Kidney epithelial cell (primary cell): ENCODE measurements around the gene PHF21A. TPM values are rescaled to one million over a fixed set of nuclear protein-coding genes. Genes with fewer than 3 reads are reported as not detected.

Experiments used
- DNase-seq: peaks from one replicate; pipeline ENCODE4 v3.0.0-alpha.2; 2010; ENCODE audit warnings: low read depth
- H3K27me3 ChIP-seq: 2 replicates; pipeline ENCODE4 v1.6.0; 2011; ENCODE audit warnings: low read length; ENCODE audit not compliant: control insufficient read depth, insufficient read depth
- H3K36me3 ChIP-seq: 2 replicates; pipeline ENCODE4 v1.5.1; 2011; ENCODE audit warnings: low read length; ENCODE audit not compliant: control insufficient read depth, insufficient read depth
- H3K4me3 ChIP-seq: 2 replicates; pipeline ENCODE4 v1.5.1; 2011; ENCODE audit warnings: low read depth, mild to moderate bottlenecking, control low read depth, low read length
- CTCF ChIP-seq: IDR thresholded peaks from 2 replicates; pipeline ENCODE4 v1.5.1; 2011; ENCODE audit warnings: mild to moderate bottlenecking, moderate library complexity, low read length, control low read depth, inconsistent platforms; ENCODE audit not compliant: insufficient read depth, poor library complexity, severe bottlenecking
- total RNA-seq: library from RNA; depleted of rRNA; stranded (reverse); fragments of >200 nt; gene quantifications from 2 replicates; pipeline ENCODE4 v1.2.3, GENCODE V29; 2015

Gene PHF21A
- total RNA-seq, 1 donor from 2014 or later = 11.8 TPM

GRCh38 chr11:46049325-46049897 is 71.8 kb downstream of the PHF21A start:
- no peaks in the 10 kb centered on the region for H3K27me3 ChIP-seq

GRCh38 chr11:46048198-46048597 is 73.1 kb downstream of the PHF21A start:
- Histone ChIP-seq H3K4me3 (no peak overlapping the region), H3K36me3 (no peaks in the 10 kb centered on the region), H3K27me3 (no peaks in the 10 kb centered on the region)
- DNase-seq = no peak
- TF ChIP-seq CTCF = no peak

More at GRCh38 chr11:46049325-46049897, 71.8 kb downstream of the PHF21A start:
- Histone ChIP-seq H3K36me3 (no peaks in the 10 kb centered on the region), H3K4me3 (no peak overlapping the region)
- TF ChIP-seq CTCF = no peak
- DNase-seq = no peak

- Histone ChIP-seq H3K36me3 (no peaks in the 10 kb centered on the region), H3K4me3 (no peak overlapping the region), H3K27me3 (no peaks in the 10 kb centered on the region)
- no peak for DNase-seq
- TF ChIP-seq CTCF = no peak
Measured at GRCh38 chr11:46047520-46047919, 73.7 kb downstream of the PHF21A start.

- Histone ChIP-seq H3K36me3 (no peaks in the 10 kb centered on the region), H3K27me3 (no peaks in the 10 kb centered on the region), H3K4me3 (no peak overlapping the region)
- no peak for TF ChIP-seq CTCF
- DNase-seq = no peak
Measured at GRCh38 chr11:46045811-46046210, 75.4 kb downstream of the PHF21A start.

- Histone ChIP-seq H3K36me3 (no peaks in the 10 kb centered on the region), H3K27me3 (no peaks in the 10 kb centered on the region), H3K4me3 (no peak overlapping the region)
- TF ChIP-seq CTCF = no peak
- DNase-seq = no peak
Measured at GRCh38 chr11:46044601-46045000, 76.7 kb downstream of the PHF21A start.

GRCh38 chr11:46039990-46040389 is 81.3 kb downstream of the PHF21A start:
- no peak for TF ChIP-seq CTCF

More at GRCh38 chr11:46039990-46040389, 81.3 kb downstream of the PHF21A start:
- H3K27me3 ChIP-seq = no peaks in the 10 kb centered on the region
- H3K4me3 ChIP-seq = no peak overlapping the region
- DNase-seq = no peak
- no peaks in the 10 kb centered on the region for H3K36me3 ChIP-seq
